ENCODE results near the gene PLEKHH2.
A peak's percentile ranks its signal among the peaks of the same experiment; 100 is the strongest.

Gene PLEKHH2

GRCh38 chr2:43749583-43749982, 112.5 kb downstream of the PLEKHH2 start:
- Mint-ChIP-seq H3K4me3 (no peak overlapping the region), H3K27me3 (no peaks in the 10 kb centered on the region), H3K4me1 (ENCODE audit: low read depth) (no peaks in the 10 kb centered on the region), H3K36me3 (ENCODE audit: low read depth) (no peaks in the 10 kb centered on the region), H3K9me3 (no peaks in the 10 kb centered on the region), H3K27ac (no peak overlapping the region)

GRCh38 chr2:43751476-43751990, 114.5 kb downstream of the PLEKHH2 start:
- Mint-ChIP-seq H3K9me3 (no peaks in the 10 kb centered on the region), H3K4me3 (no peak overlapping the region), H3K4me1 (ENCODE audit: low read depth) (no peaks in the 10 kb centered on the region), H3K27me3 (no peaks in the 10 kb centered on the region), H3K36me3 (ENCODE audit: low read depth) (no peaks in the 10 kb centered on the region), H3K27ac (no peak overlapping the region)

- no peak overlapping the region for H3K4me3 Mint-ChIP-seq
- H3K27ac Mint-ChIP-seq, result no peak overlapping the region
Measured at GRCh38 chr2:43752302-43752701, 115.2 kb downstream of the PLEKHH2 start.

GRCh38 chr2:43754180-43754579, 117.1 kb downstream of the PLEKHH2 start:
- no peaks in the 10 kb centered on the region for H3K4me1 Mint-ChIP-seq (ENCODE audit: low read depth)
- no peak overlapping the region for H3K27ac Mint-ChIP-seq
- no peaks in the 10 kb centered on the region for H3K36me3 Mint-ChIP-seq (ENCODE audit: low read depth)
- H3K4me3 Mint-ChIP-seq, result no peak overlapping the region
- no peaks in the 10 kb centered on the region for H3K9me3 Mint-ChIP-seq
- H3K27me3 Mint-ChIP-seq, result no peaks in the 10 kb centered on the region

More at GRCh38 chr2:43752302-43752701, 115.2 kb downstream of the PLEKHH2 start:
- Mint-ChIP-seq H3K9me3 (no peaks in the 10 kb centered on the region), H3K4me1 (ENCODE audit: low read depth) (no peaks in the 10 kb centered on the region), H3K27me3 (no peaks in the 10 kb centered on the region), H3K36me3 (ENCODE audit: low read depth) (no peaks in the 10 kb centered on the region)

GRCh38 chr2:43758739-43759138, 121.7 kb downstream of the PLEKHH2 start:
- peaks cover 5% of the 10 kb centered on the region for H3K4me1 Mint-ChIP-seq (ENCODE audit: low read depth)
- no peaks in the 10 kb centered on the region for H3K36me3 Mint-ChIP-seq (ENCODE audit: low read depth)
- no peak overlapping the region for H3K27ac Mint-ChIP-seq
- H3K27me3 Mint-ChIP-seq, result peaks cover 4% of the 10 kb centered on the region
- H3K9me3 Mint-ChIP-seq, result no peaks in the 10 kb centered on the region
- H3K4me3 Mint-ChIP-seq, result no peak overlapping the region

GRCh38 chr2:43759195-43759594, 122.1 kb downstream of the PLEKHH2 start:
- H3K36me3 Mint-ChIP-seq (ENCODE audit: low read depth), result no peaks in the 10 kb centered on the region
- no peaks in the 10 kb centered on the region for H3K9me3 Mint-ChIP-seq
- peaks cover 4% of the 10 kb centered on the region for H3K27me3 Mint-ChIP-seq
- H3K4me3 Mint-ChIP-seq, result no peak overlapping the region
- peaks cover 5% of the 10 kb centered on the region for H3K4me1 Mint-ChIP-seq (ENCODE audit: low read depth)
- no peak overlapping the region for H3K27ac Mint-ChIP-seq

GRCh38 chr2:43762286-43762685, 125.2 kb downstream of the PLEKHH2 start:
- Mint-ChIP-seq H3K4me3 (no peak overlapping the region), H3K27me3 (peaks cover 7% of the 10 kb centered on the region), H3K9me3 (no peaks in the 10 kb centered on the region), H3K27ac (peak overlapping the region; percentile 31), H3K36me3 (ENCODE audit: low read depth) (no peaks in the 10 kb centered on the region), H3K4me1 (ENCODE audit: low read depth) (peaks cover 20% of the 10 kb centered on the region)

- H3K36me3 Mint-ChIP-seq (ENCODE audit: low read depth), result no peaks in the 10 kb centered on the region
- H3K9me3 Mint-ChIP-seq, result no peaks in the 10 kb centered on the region
- H3K27ac Mint-ChIP-seq, result no peak overlapping the region
- no peak overlapping the region for H3K4me3 Mint-ChIP-seq
- peaks cover 20% of the 10 kb centered on the region for H3K4me1 Mint-ChIP-seq (ENCODE audit: low read depth)
- H3K27me3 Mint-ChIP-seq, result peaks cover 7% of the 10 kb centered on the region
Measured at GRCh38 chr2:43763091-43763490, 126.0 kb downstream of the PLEKHH2 start.

GRCh38 chr2:43764086-43764705, 127.1 kb downstream of the PLEKHH2 start:
- H3K9me3 Mint-ChIP-seq, result no peaks in the 10 kb centered on the region
- no peak overlapping the region for H3K27ac Mint-ChIP-seq
- H3K27me3 Mint-ChIP-seq, result peaks cover 7% of the 10 kb centered on the region
- H3K4me3 Mint-ChIP-seq, result no peak overlapping the region
- H3K36me3 Mint-ChIP-seq (ENCODE audit: low read depth), result no peaks in the 10 kb centered on the region
- H3K4me1 Mint-ChIP-seq (ENCODE audit: low read depth), result peaks cover 20% of the 10 kb centered on the region

- Mint-ChIP-seq H3K4me3 (no peak overlapping the region), H3K27ac (peak overlapping the region; percentile 55), H3K4me1 (ENCODE audit: low read depth) (peaks cover 20% of the 10 kb centered on the region), H3K36me3 (ENCODE audit: low read depth) (no peaks in the 10 kb centered on the region), H3K27me3 (peaks cover 7% of the 10 kb centered on the region), H3K9me3 (no peaks in the 10 kb centered on the region)
Measured at GRCh38 chr2:43766006-43766405, 128.9 kb downstream of the PLEKHH2 start.

GRCh38 chr2:43773876-43774613, 137.0 kb downstream of the PLEKHH2 start, which contains the start of gene DYNC2LI1:
Gene DYNC2LI1, plus strand, starts transcription at chr2:43774039. Its CDS starts 100 bp downstream, at chr2:43774139.
- Mint-ChIP-seq H3K9me3 (no peaks in the 10 kb centered on the region), H3K4me1 (ENCODE audit: low read depth) (peaks cover 29% of the 10 kb centered on the region), H3K4me3 (peak within 1 kb of the TSS; percentile 94), H3K36me3 (ENCODE audit: low read depth) (peaks cover 4% of the 10 kb centered on the region), H3K27ac (peak within 1 kb of the TSS; percentile 97), H3K27me3 (peaks cover 5% of the 10 kb centered on the region)

- H3K27me3 Mint-ChIP-seq, result peaks cover 5% of the 10 kb centered on the region
- no peaks in the 10 kb centered on the region for H3K9me3 Mint-ChIP-seq
- H3K36me3 Mint-ChIP-seq (ENCODE audit: low read depth), result peaks cover 8% of the 10 kb centered on the region
- peak overlapping the region; percentile 94 for H3K4me3 Mint-ChIP-seq
- peak overlapping the region; percentile 97 for H3K27ac Mint-ChIP-seq
- peaks cover 29% of the 10 kb centered on the region for H3K4me1 Mint-ChIP-seq (ENCODE audit: low read depth)
Measured at GRCh38 chr2:43774617-43775016, 137.6 kb downstream of the PLEKHH2 start.

- H3K9me3 Mint-ChIP-seq, result no peaks in the 10 kb centered on the region
- peaks cover 19% of the 10 kb centered on the region for H3K36me3 Mint-ChIP-seq (ENCODE audit: low read depth)
- H3K4me3 Mint-ChIP-seq, result peak overlapping the region; percentile 55
- peak overlapping the region; percentile 91 for H3K27ac Mint-ChIP-seq
- peaks cover 29% of the 10 kb centered on the region for H3K4me1 Mint-ChIP-seq (ENCODE audit: low read depth)
- no peaks in the 10 kb centered on the region for H3K27me3 Mint-ChIP-seq
Measured at GRCh38 chr2:43776324-43776723, 139.3 kb downstream of the PLEKHH2 start.

- H3K36me3 Mint-ChIP-seq (ENCODE audit: low read depth), result peaks cover 19% of the 10 kb centered on the region
- H3K4me1 Mint-ChIP-seq (ENCODE audit: low read depth), result peaks cover 29% of the 10 kb centered on the region
- no peaks in the 10 kb centered on the region for H3K27me3 Mint-ChIP-seq
- no peaks in the 10 kb centered on the region for H3K9me3 Mint-ChIP-seq
- H3K27ac Mint-ChIP-seq, result peak overlapping the region; percentile 87
- H3K4me3 Mint-ChIP-seq, result peak overlapping the region; percentile 28
Measured at GRCh38 chr2:43777306-43777926, 140.4 kb downstream of the PLEKHH2 start.

- H3K9me3 Mint-ChIP-seq, result no peaks in the 10 kb centered on the region
- H3K4me3 Mint-ChIP-seq, result no peak overlapping the region
- no peak overlapping the region for H3K27ac Mint-ChIP-seq
- H3K36me3 Mint-ChIP-seq (ENCODE audit: low read depth), result peaks cover 19% of the 10 kb centered on the region
- no peaks in the 10 kb centered on the region for H3K27me3 Mint-ChIP-seq
- peaks cover 29% of the 10 kb centered on the region for H3K4me1 Mint-ChIP-seq (ENCODE audit: low read depth)
Measured at GRCh38 chr2:43778233-43778632, 141.2 kb downstream of the PLEKHH2 start.

All from stimulated activated naive CD8-positive, alpha-beta T cell treated with anti-CD3 and anti-CD28 coated beads, Interleukin-15, Interleukin-2, amounts not matched to agents 100 ng/mL and 50 ng/mL, for 24 hours (primary cell).